GM23338 (cell line): ENCODE data around the gene PSD4.

Experiments
- CREB1 ChIP-seq: fragments of 250-450 bp; sonication (Bioruptor Pico); IDR thresholded peaks from 2 replicates; pipeline ENCODE4 v1.5.0; 2020; ENCODE audit warnings: low read depth, mild to moderate bottlenecking, moderate library complexity
- EZH2 ChIP-seq: fragments of 200-600 bp; sonication (generic); IDR thresholded peaks from one replicate; pipeline ENCODE4 v1.8.0; 2017; ENCODE audit warnings: antibody characterized with exemption, mild to moderate bottlenecking, low read depth; ENCODE audit not compliant: unreplicated experiment
- EZH2phosphoT487 ChIP-seq: fragments of 200-600 bp; sonication (generic); IDR thresholded peaks from one replicate; pipeline ENCODE4 v1.8.1; 2018; ENCODE audit warnings: antibody characterized with exemption; ENCODE audit not compliant: unreplicated experiment
- JUNB ChIP-seq: IDR thresholded peaks from one replicate; pipeline ENCODE4 v1.6.1; 2016; ENCODE audit warnings: antibody characterized with exemption; ENCODE audit not compliant: unreplicated experiment
- NANOG ChIP-seq: IDR thresholded peaks from 2 replicates; pipeline ENCODE4 v1.6.1; 2016; ENCODE audit warnings: antibody characterized with exemption, borderline replicate concordance
- POLR2AphosphoS5 ChIP-seq: IDR thresholded peaks from 2 replicates; pipeline ENCODE4 v1.6.1; 2016; ENCODE audit warnings: antibody characterized with exemption, low read depth
- STAT1 ChIP-seq: IDR thresholded peaks from one replicate; pipeline ENCODE4 v1.6.1; 2016; ENCODE audit warnings: antibody characterized with exemption; ENCODE audit not compliant: unreplicated experiment
- ZNF114 ChIP-seq: fragments of 250-450 bp; sonication (Bioruptor Pico); IDR thresholded peaks from 2 replicates; pipeline ENCODE4 v1.5.0; 2020; ENCODE audit warnings: mild to moderate bottlenecking, moderate library complexity
- ZNF331 ChIP-seq: fragments of 250-450 bp; sonication (Bioruptor Pico); IDR thresholded peaks from 2 replicates; pipeline ENCODE4 v1.5.0; 2020; ENCODE audit warnings: low read depth, mild to moderate bottlenecking, moderate library complexity
- TF ChIP-seq, protein P1 (sequence below), 2 experiments: fragments of 200-600 bp in 1 of 2; sonication (generic) in 1 of 2; conservative IDR thresholded peaks; 2 replicates each; pipeline versions ENCODE4 v1.5.1 to v1.6.1; 2016 to 2017; ENCODE audit warnings: antibody characterized with exemption in 2 of 2, low read depth in 2 of 2, mild to moderate bottlenecking in 2 of 2, moderate library complexity in 1 of 2
- TF ChIP-seq, protein P2 (sequence below): IDR thresholded peaks from one replicate; pipeline ENCODE4 v1.6.1; 2018; ENCODE audit warnings: antibody characterized with exemption; ENCODE audit not compliant: unreplicated experiment
- TF ChIP-seq, protein P3 (sequence below): IDR thresholded peaks from 2 replicates; pipeline ENCODE4 v1.6.1; 2016; ENCODE audit warnings: antibody characterized with exemption
- TF ChIP-seq, protein P4 (sequence below): fragments of 250-450 bp; sonication (Bioruptor Pico); IDR thresholded peaks from 2 replicates; pipeline ENCODE4 v1.5.0; 2020; ENCODE audit warnings: mild to moderate bottlenecking, moderate library complexity

DNA sequence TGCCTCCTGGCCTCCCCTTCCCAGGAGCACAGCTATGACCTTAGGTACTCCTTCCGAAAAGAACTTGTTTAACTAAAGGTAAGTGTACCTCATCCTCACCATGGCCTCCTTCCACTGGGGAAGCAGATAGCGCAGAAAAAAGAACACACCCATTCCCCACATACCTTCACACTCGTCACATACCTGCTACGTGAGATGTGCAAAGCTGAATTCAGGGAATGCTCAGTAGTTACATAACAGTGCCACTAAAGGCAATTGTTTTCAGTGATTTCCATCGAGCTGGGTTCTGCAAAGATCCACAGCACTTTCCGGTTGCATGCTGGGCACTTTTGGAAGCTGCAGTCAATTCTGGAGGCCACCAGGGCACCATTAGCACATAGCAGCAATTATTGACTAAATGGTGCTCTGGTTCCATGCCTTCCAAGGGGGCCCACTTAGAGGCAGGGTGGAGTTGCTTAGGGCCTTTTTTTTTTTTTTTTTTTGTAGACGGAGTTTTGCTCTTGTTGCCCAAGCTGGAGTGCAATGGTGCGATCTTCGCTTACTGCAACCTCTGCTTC, 63.9 kb downstream of the PSD4 start:
- no peak for TF ChIP-seq ZNF331 (CRISPR knock-in tag)
- TF ChIP-seq, protein P1, sequence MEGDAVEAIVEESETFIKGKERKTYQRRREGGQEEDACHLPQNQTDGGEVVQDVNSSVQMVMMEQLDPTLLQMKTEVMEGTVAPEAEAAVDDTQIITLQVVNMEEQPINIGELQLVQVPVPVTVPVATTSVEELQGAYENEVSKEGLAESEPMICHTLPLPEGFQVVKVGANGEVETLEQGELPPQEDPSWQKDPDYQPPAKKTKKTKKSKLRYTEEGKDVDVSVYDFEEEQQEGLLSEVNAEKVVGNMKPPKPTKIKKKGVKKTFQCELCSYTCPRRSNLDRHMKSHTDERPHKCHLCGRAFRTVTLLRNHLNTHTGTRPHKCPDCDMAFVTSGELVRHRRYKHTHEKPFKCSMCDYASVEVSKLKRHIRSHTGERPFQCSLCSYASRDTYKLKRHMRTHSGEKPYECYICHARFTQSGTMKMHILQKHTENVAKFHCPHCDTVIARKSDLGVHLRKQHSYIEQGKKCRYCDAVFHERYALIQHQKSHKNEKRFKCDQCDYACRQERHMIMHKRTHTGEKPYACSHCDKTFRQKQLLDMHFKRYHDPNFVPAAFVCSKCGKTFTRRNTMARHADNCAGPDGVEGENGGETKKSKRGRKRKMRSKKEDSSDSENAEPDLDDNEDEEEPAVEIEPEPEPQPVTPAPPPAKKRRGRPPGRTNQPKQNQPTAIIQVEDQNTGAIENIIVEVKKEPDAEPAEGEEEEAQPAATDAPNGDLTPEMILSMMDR (conservative IDR thresholded peaks at IDR 0.05; ENCODE audit: low read depth in 2 of 2), result no peak
- TF ChIP-seq EZH2phosphoT487, result no peak
- TF ChIP-seq, protein P2, sequence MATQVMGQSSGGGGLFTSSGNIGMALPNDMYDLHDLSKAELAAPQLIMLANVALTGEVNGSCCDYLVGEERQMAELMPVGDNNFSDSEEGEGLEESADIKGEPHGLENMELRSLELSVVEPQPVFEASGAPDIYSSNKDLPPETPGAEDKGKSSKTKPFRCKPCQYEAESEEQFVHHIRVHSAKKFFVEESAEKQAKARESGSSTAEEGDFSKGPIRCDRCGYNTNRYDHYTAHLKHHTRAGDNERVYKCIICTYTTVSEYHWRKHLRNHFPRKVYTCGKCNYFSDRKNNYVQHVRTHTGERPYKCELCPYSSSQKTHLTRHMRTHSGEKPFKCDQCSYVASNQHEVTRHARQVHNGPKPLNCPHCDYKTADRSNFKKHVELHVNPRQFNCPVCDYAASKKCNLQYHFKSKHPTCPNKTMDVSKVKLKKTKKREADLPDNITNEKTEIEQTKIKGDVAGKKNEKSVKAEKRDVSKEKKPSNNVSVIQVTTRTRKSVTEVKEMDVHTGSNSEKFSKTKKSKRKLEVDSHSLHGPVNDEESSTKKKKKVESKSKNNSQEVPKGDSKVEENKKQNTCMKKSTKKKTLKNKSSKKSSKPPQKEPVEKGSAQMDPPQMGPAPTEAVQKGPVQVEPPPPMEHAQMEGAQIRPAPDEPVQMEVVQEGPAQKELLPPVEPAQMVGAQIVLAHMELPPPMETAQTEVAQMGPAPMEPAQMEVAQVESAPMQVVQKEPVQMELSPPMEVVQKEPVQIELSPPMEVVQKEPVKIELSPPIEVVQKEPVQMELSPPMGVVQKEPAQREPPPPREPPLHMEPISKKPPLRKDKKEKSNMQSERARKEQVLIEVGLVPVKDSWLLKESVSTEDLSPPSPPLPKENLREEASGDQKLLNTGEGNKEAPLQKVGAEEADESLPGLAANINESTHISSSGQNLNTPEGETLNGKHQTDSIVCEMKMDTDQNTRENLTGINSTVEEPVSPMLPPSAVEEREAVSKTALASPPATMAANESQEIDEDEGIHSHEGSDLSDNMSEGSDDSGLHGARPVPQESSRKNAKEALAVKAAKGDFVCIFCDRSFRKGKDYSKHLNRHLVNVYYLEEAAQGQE, result no peak
- no peak for TF ChIP-seq EZH2
- no peak for TF ChIP-seq POLR2AphosphoS5
- no peak for TF ChIP-seq STAT1
- no peak for TF ChIP-seq NANOG
- TF ChIP-seq, protein P3, sequence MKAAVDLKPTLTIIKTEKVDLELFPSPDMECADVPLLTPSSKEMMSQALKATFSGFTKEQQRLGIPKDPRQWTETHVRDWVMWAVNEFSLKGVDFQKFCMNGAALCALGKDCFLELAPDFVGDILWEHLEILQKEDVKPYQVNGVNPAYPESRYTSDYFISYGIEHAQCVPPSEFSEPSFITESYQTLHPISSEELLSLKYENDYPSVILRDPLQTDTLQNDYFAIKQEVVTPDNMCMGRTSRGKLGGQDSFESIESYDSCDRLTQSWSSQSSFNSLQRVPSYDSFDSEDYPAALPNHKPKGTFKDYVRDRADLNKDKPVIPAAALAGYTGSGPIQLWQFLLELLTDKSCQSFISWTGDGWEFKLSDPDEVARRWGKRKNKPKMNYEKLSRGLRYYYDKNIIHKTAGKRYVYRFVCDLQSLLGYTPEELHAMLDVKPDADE, result no peak
- no peak for TF ChIP-seq JUNB
- no peak for TF ChIP-seq CREB1 (CRISPR knock-in tag)
- TF ChIP-seq ZNF114 (CRISPR knock-in tag), result no peak
- TF ChIP-seq, protein P4, sequence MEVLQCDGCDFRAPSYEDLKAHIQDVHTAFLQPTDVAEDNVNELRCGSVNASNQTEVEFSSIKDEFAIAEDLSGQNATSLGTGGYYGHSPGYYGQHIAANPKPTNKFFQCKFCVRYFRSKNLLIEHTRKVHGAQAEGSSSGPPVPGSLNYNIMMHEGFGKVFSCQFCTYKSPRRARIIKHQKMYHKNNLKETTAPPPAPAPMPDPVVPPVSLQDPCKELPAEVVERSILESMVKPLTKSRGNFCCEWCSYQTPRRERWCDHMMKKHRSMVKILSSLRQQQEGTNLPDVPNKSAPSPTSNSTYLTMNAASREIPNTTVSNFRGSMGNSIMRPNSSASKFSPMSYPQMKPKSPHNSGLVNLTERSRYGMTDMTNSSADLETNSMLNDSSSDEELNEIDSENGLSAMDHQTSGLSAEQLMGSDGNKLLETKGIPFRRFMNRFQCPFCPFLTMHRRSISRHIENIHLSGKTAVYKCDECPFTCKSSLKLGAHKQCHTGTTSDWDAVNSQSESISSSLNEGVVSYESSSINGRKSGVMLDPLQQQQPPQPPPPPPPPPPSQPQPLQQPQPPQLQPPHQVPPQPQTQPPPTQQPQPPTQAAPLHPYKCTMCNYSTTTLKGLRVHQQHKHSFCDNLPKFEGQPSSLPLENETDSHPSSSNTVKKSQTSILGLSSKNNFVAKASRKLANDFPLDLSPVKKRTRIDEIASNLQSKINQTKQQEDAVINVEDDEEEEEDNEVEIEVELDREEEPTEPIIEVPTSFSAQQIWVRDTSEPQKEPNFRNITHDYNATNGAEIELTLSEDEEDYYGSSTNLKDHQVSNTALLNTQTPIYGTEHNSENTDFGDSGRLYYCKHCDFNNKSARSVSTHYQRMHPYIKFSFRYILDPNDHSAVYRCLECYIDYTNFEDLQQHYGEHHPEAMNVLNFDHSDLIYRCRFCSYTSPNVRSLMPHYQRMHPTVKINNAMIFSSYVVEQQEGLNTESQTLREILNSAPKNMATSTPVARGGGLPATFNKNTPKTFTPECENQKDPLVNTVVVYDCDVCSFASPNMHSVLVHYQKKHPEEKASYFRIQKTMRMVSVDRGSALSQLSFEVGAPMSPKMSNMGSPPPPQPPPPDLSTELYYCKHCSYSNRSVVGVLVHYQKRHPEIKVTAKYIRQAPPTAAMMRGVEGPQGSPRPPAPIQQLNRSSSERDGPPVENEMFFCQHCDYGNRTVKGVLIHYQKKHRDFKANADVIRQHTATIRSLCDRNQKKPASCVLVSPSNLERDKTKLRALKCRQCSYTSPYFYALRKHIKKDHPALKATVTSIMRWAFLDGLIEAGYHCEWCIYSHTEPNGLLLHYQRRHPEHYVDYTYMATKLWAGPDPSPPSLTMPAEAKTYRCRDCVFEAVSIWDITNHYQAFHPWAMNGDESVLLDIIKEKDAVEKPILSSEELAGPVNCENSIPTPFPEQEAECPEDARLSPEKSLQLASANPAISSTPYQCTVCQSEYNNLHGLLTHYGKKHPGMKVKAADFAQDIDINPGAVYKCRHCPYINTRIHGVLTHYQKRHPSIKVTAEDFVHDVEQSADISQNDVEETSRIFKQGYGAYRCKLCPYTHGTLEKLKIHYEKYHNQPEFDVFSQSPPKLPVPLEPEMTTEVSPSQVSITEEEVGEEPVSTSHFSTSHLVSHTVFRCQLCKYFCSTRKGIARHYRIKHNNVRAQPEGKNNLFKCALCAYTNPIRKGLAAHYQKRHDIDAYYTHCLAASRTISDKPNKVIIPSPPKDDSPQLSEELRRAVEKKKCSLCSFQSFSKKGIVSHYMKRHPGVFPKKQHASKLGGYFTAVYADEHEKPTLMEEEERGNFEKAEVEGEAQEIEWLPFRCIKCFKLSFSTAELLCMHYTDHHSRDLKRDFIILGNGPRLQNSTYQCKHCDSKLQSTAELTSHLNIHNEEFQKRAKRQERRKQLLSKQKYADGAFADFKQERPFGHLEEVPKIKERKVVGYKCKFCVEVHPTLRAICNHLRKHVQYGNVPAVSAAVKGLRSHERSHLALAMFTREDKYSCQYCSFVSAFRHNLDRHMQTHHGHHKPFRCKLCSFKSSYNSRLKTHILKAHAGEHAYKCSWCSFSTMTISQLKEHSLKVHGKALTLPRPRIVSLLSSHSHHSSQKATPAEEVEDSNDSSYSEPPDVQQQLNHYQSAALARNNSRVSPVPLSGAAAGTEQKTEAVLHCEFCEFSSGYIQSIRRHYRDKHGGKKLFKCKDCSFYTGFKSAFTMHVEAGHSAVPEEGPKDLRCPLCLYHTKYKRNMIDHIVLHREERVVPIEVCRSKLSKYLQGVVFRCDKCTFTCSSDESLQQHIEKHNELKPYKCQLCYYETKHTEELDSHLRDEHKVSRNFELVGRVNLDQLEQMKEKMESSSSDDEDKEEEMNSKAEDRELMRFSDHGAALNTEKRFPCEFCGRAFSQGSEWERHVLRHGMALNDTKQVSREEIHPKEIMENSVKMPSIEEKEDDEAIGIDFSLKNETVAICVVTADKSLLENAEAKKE (CRISPR knock-in tag), result no peak
